ENCODE data around the gene COL17A1.

COL17A1 gene

GRCh38 chr10:103985726-103986125 is 100.0 kb downstream of the COL17A1 start:
- TF ChIP-seq, protein P1, sequence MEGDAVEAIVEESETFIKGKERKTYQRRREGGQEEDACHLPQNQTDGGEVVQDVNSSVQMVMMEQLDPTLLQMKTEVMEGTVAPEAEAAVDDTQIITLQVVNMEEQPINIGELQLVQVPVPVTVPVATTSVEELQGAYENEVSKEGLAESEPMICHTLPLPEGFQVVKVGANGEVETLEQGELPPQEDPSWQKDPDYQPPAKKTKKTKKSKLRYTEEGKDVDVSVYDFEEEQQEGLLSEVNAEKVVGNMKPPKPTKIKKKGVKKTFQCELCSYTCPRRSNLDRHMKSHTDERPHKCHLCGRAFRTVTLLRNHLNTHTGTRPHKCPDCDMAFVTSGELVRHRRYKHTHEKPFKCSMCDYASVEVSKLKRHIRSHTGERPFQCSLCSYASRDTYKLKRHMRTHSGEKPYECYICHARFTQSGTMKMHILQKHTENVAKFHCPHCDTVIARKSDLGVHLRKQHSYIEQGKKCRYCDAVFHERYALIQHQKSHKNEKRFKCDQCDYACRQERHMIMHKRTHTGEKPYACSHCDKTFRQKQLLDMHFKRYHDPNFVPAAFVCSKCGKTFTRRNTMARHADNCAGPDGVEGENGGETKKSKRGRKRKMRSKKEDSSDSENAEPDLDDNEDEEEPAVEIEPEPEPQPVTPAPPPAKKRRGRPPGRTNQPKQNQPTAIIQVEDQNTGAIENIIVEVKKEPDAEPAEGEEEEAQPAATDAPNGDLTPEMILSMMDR (IDR thresholded peaks at IDR 0.05; ENCODE audit: low read length, missing control alignments): no peak
- H3K4me3 ChIP-seq (replicated peaks; ENCODE audit: low read depth, low read length): no peak overlapping the region
- no peak for DNase-seq (ENCODE audit: low read depth)

DNA sequence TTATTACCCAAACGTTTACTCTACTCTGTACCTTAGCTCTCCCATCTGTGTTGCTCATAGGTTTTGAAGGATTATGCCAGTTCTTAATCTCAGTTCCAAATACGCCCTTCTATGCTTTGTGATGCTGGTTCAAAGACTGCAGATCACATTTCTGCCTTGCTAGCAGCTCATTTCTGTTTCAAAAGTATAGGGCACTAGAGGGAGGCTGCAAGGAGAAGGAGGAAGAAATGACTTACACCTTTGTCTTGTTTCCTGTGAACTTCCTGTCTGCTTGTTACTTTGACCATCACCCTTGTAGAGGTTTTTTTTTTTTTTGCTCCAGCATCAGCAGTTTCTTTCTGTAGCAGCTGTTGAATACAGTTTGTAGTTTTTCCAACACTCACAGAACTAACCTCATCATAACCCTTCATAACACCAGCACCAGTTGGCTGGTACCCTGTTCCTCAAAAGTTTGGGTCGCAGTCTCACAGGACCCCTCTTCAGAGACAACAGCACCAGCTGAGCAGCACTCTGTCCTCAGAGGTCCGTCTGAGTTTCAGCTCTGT is 102.2 kb downstream of the COL17A1 start:
- DNase-seq (ENCODE audit: low read depth): peak; percentile 31
- TF ChIP-seq, protein P1 (IDR thresholded peaks at IDR 0.05; ENCODE audit: low read length, missing control alignments): no peak
- no peak overlapping the region for H3K4me3 ChIP-seq (replicated peaks; ENCODE audit: low read depth, low read length)

- TF ChIP-seq, protein P1 (IDR thresholded peaks at IDR 0.05; ENCODE audit: low read length, missing control alignments): peak; percentile 24
- H3K4me3 ChIP-seq (replicated peaks; ENCODE audit: low read depth, low read length): no peak overlapping the region
- DNase-seq (ENCODE audit: low read depth): peak; percentile 18
Observed at GRCh38 chr10:103982639-103983038, 103.0 kb downstream of the COL17A1 start.
